Testis (tissue), 3 donors: ENCODE data around the gene DMC1. TPM values are rescaled to one million over a fixed set of nuclear protein-coding genes. Genes with fewer than 3 reads are reported as not detected.
"Not testable (repeated sequence)": the region's sequence is repeated elsewhere in the genome, so short reads cannot be mapped to it uniquely, and the experiment has no call there.

Experiments used
- DNase-seq: peaks from one replicate; pipeline ENCODE4 v3.0.0-alpha.2; 2019
- H3K27ac ChIP-seq, 2 donors: fragments of 200-600 bp; sonication (generic); one replicate each; pipeline ENCODE4 v1.5.1; 2019
- H3K27me3 ChIP-seq: fragments of 200-600 bp; sonication (generic); one replicate; pipeline ENCODE4 v1.5.1; 2019
- H3K36me3 ChIP-seq: fragments of 200-600 bp; sonication (generic); one replicate; pipeline ENCODE4 v1.5.1; 2017; ENCODE audit warnings: low read depth; ENCODE audit errors: missing control alignments
- H3K4me1 ChIP-seq: fragments of 200-600 bp; sonication (generic); one replicate; pipeline ENCODE4 v1.5.1; 2019
- H3K4me3 ChIP-seq, 2 donors: fragments of 200-600 bp; sonication (generic); one replicate each; pipeline ENCODE4 v1.5.1; 2017 to 2019
- H3K9me3 ChIP-seq: fragments of 200-600 bp; sonication (generic); one replicate; pipeline ENCODE4 v1.5.1; 2017
- POLR2A ChIP-seq: fragments of 450-650 bp; IDR thresholded peaks from one replicate; pipeline ENCODE4 v1.6.1; 2017; ENCODE audit warnings: antibody characterized with exemption, mild to moderate bottlenecking, moderate library complexity
- WGBS, 2 donors: methylation state at CpG; one replicate each; pipeline ENCODE4 v1.1.5; 2018; 5-methylcytosine and 5-hydroxymethylcytosine counted together
- intact Hi-C: fragments of 100-400 bp; cut with DNase I; formaldehyde crosslinking; loops from one replicate; pipeline ENCODE4 v1.15.1; 2023; ENCODE audit warnings: low total_unique reads
- polyA plus RNA-seq: library from polyadenylated mRNA; stranded (reverse); fragments of 350-450 nt; fragmentation: Illumina TruSeq; extraction: RNeasy Lipid Tissue Mini Kit (QIAGEN cat#74804); gene quantifications from one replicate; pipeline ENCODE4 v1.2.3, GENCODE V29; 2014; ENCODE audit warnings: low read depth, low replicate concordance; ENCODE audit not compliant: insufficient read depth
- total RNA-seq, 2 donors: library from RNA; depleted of rRNA; stranded (reverse); fragments of >200 nt; gene quantifications; one replicate each; pipeline ENCODE4 v1.2.3, GENCODE V29; 2016
- TF ChIP-seq, protein P1 (sequence below), 3 experiments: fragments of 450-650 bp in 2 of 3; fragments of 200-600 bp in 1 of 3; sonication (generic) in 1 of 3; IDR thresholded peaks; one replicate each; pipeline ENCODE4 v1.5.1; 2016 to 2019; ENCODE audit warnings: antibody characterized with exemption in 3 of 3, mild to moderate bottlenecking in 2 of 3, moderate library complexity in 1 of 3

The DMC1 gene
- total and polyA plus RNA-seq, 3 donors from 2014 or later: 8.9 to 18.3 (median 17.6) TPM

DNA sequence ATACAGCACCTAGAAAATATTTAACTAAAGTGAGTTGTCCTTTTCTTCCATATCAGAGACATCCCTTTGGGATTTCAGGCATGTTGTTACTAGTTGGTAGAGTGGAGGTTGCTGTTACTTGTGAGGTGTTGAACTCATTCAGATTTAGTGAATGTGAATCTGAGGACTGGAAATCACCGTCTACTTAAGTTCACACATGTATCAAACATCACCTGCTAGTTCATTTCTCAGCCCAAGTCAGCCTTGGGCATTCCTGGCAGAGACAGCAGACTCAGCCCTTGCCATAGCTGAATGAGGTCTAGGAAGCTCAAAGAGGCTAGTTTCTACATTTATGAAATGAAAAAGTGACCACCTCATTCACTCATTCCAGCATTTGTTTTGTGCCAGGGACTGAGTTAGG lies 92.4 kb downstream of the DMC1 start:
- WGBS, 2 donors: 90 to 100% methylated on average over 1 of the region's 1 CpG
- H3K27me3 ChIP-seq: no peaks in the 10 kb centered on the region
- H3K36me3 ChIP-seq: no peaks in the 10 kb centered on the region
- DNase-seq: no peak
- TF ChIP-seq, protein P1, sequence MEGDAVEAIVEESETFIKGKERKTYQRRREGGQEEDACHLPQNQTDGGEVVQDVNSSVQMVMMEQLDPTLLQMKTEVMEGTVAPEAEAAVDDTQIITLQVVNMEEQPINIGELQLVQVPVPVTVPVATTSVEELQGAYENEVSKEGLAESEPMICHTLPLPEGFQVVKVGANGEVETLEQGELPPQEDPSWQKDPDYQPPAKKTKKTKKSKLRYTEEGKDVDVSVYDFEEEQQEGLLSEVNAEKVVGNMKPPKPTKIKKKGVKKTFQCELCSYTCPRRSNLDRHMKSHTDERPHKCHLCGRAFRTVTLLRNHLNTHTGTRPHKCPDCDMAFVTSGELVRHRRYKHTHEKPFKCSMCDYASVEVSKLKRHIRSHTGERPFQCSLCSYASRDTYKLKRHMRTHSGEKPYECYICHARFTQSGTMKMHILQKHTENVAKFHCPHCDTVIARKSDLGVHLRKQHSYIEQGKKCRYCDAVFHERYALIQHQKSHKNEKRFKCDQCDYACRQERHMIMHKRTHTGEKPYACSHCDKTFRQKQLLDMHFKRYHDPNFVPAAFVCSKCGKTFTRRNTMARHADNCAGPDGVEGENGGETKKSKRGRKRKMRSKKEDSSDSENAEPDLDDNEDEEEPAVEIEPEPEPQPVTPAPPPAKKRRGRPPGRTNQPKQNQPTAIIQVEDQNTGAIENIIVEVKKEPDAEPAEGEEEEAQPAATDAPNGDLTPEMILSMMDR (IDR thresholded peaks at IDR 0.05): no peak
- TF ChIP-seq POLR2A: no peak
- no peaks in the 10 kb centered on the region for H3K4me1 ChIP-seq
- no peak overlapping the region for H3K27ac ChIP-seq
- no peaks in the 10 kb centered on the region for H3K9me3 ChIP-seq
- H3K4me3 ChIP-seq: no peak overlapping the region
- intact Hi-C loops: no loop called here

DNA sequence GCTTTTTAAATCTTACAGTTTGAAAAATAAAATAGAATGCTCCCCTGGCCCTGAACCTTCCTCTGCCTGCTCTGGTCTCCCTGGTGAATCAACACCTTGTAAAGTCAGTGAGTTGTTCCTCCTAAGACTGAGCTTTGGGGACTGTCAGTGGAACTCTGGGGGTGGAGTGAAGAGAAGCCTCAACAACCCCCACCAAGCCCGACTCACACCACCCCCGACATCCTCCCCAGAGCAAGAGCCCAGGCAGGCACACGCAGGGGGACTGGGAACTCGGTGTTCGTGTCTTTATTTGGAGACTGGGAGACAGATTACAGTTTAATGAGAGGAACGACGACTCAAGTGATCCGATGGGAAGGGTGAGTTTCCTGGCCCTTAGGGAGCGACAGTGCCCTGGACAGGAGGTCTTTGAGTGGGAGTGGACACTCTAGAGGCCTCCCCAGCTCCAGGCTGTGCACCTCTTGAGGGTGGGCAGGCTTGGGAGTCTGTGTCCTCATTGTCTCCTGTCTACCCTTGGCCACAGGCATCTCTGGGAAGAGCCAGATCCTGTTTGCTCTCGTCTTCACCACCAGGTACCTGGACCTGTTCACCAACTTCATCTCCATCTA lies 95.9 kb downstream of the DMC1 start:
- no peaks in the 10 kb centered on the region for H3K27me3 ChIP-seq
- intact Hi-C loops: no loop called here
- WGBS, 2 donors: 69 to 76% methylated on average over 10 of the region's 10 CpGs
- H3K9me3 ChIP-seq: no peaks in the 10 kb centered on the region
- DNase-seq: no peak
- TF ChIP-seq, protein P1 (IDR thresholded peaks at IDR 0.05): no peak
- TF ChIP-seq POLR2A: no peak
- H3K4me1 ChIP-seq: no peaks in the 10 kb centered on the region
- H3K36me3 ChIP-seq: no peaks in the 10 kb centered on the region
- no peak overlapping the region for H3K27ac ChIP-seq
- H3K4me3 ChIP-seq: no peak overlapping the region

DNA sequence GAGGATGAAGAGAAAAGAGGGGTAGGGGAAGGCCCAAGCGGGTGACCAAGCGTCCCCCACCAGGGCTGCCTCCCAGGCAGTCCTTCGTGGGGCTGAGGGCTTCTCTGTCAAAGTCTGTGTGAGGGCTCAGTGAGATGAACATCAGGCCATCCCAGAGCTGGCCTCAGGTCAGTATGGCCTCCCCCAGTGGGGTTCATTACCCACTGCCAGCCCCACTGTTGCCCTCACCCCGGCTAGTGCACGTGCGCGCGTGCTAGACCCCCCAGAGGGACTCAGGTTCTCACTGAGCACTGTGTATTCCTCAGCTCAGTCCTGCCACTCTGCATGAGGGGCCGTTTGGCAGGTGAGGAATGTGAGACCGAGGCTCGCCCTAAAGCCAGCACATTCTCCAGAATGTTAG lies 98.7 kb downstream of the DMC1 start:
- peaks cover 16% of the 10 kb centered on the region for H3K4me1 ChIP-seq
- H3K36me3 ChIP-seq: no peaks in the 10 kb centered on the region
- WGBS, 2 donors: 90 to 92% methylated on average over 4 to 11 of the region's 11 CpGs
- intact Hi-C loops: no loop called here
- TF ChIP-seq, protein P1 (IDR thresholded peaks at IDR 0.05): no peak
- TF ChIP-seq POLR2A: no peak
- H3K27ac ChIP-seq: no peak overlapping the region
- H3K9me3 ChIP-seq: no peaks in the 10 kb centered on the region
- no peak for DNase-seq
- no peak overlapping the region for H3K4me3 ChIP-seq
- no peaks in the 10 kb centered on the region for H3K27me3 ChIP-seq

DNA sequence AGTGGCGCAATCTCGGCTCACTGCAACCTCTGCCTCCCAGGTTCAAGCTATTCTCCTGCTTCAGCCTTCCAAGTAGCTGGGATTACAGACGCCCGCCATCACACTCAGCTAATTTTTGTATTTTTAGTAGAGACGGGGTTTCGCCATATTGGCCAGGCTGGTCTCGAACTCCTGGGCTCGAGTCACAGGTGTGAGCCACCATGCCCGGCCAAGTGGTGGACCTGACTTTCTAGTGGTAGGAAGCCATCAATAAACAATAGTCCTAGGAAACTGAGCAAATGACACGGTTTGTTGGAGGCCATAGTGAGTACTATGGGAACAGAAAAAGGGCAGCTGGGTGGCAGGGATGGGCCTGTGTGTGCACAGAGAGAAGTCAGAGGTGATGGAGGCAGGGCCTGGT lies 99.8 kb downstream of the DMC1 start:
- intact Hi-C loops, H3K4me3 ChIP-seq, DNase-seq, H3K27me3 ChIP-seq, H3K9me3 ChIP-seq, H3K27ac ChIP-seq, H3K36me3 ChIP-seq: not testable (repeated sequence)
- peaks cover 16% of the 10 kb centered on the region for H3K4me1 ChIP-seq
- WGBS, 2 donors: 97% methylated on average over 10 of the region's 10 CpGs

DNA sequence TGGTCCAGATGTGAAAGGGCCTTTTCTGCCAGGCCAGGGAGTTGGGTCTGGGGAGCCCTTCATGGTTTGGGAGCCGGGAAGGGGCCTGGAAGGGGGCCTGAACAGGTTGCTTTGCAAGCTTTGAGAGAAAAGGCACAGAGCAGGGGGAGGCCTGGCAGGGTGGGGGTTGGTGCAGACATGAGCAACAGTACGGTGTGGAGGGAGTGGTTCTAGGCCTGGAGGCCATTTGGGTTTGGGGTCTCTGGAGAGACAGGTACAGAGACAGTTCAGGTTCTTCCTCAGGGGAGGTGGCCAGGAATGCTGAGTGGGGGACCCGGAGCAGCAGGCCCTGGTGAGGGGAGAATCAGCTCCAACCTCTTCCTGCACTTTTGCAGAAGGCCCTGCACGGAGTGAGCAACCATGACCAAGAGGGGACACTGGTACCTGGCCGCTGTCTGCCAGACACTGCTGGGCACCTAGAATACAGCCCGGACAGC lies 100.6 kb downstream of the DMC1 start:
- 91 to 96% methylated on average over 6 of the region's 6 CpGs for WGBS, 2 donors

More for the DNA sequence above, 100.6 kb downstream of the DMC1 start:
- Histone ChIP-seq H3K4me3 (no peak overlapping the region), H3K9me3 (no peaks in the 10 kb centered on the region), H3K27me3 (no peaks in the 10 kb centered on the region), H3K4me1 (peaks cover 16% of the 10 kb centered on the region), H3K36me3 (no peaks in the 10 kb centered on the region), H3K27ac (no peak overlapping the region)
- DNase-seq: no peak
- intact Hi-C loops: no loop called here
- no peak for TF ChIP-seq POLR2A
- TF ChIP-seq, protein P1 (IDR thresholded peaks at IDR 0.05): no peak

Other genes starting within 250 kb of the DMC1 start
- gene KCNJ4, start 115.0 kb downstream of the DMC1 start, total RNA-seq: 1 to 10 TPM; 1.7 to 3.0 TPM
- gene KCNJ4, start 115.0 kb downstream of the DMC1 start, polyA plus RNA-seq: 1.7 TPM
- 1 to 10 TPM; 6.7 to 8.6 TPM for gene KDELR3, start 102.1 kb downstream of the DMC1 start, total RNA-seq
- 10.4 TPM for gene KDELR3, start 102.1 kb downstream of the DMC1 start, polyA plus RNA-seq
- gene DDX17, start 63.9 kb downstream of the DMC1 start, total RNA-seq: 100 to 1,000 TPM; 964 to 995 TPM
- gene DDX17, start 63.9 kb downstream of the DMC1 start, polyA plus RNA-seq: 259 TPM
- gene FAM227A, start 86.2 kb upstream of the DMC1 start, total RNA-seq: 10 to 100 TPM; 16.3 to 41.8 TPM
- 18.0 TPM for gene FAM227A, start 86.2 kb upstream of the DMC1 start, polyA plus RNA-seq
- gene CBY1, start 86.5 kb upstream of the DMC1 start, total RNA-seq: 10 to 100 TPM; 24.9 to 30.9 TPM
- 50.8 TPM for gene CBY1, start 86.5 kb upstream of the DMC1 start, polyA plus RNA-seq
- 10 to 100 TPM; 44.3 to 57.6 TPM for gene TOMM22, start 111.8 kb upstream of the DMC1 start, total RNA-seq
- gene TOMM22, start 111.8 kb upstream of the DMC1 start, polyA plus RNA-seq: 95.1 TPM
- 10 to 100 TPM; 70.3 to 91.0 TPM for gene JOSD1, start 130.8 kb upstream of the DMC1 start, total RNA-seq
- 40.9 TPM for gene JOSD1, start 130.8 kb upstream of the DMC1 start, polyA plus RNA-seq
- gene GTPBP1, start 135.8 kb upstream of the DMC1 start, total RNA-seq: 10 to 100 TPM; 81.5 to 89.8 TPM
- 53.1 TPM for gene GTPBP1, start 135.8 kb upstream of the DMC1 start, polyA plus RNA-seq
- 100 to 1,000 TPM; 295 to 331 TPM for gene SUN2, start 185.8 kb upstream of the DMC1 start, total RNA-seq
- 90.8 TPM for gene SUN2, start 185.8 kb upstream of the DMC1 start, polyA plus RNA-seq
- 10 to 100 TPM; 54.4 to 76.8 TPM for gene DNAL4, start 224.0 kb upstream of the DMC1 start, total RNA-seq
- 107 TPM for gene DNAL4, start 224.0 kb upstream of the DMC1 start, polyA plus RNA-seq